ENCODE results near the gene THSD4. TPM values are rescaled to one million over a fixed set of nuclear protein-coding genes. Genes with fewer than 3 reads are reported as not detected.

Gene THSD4
- total RNA-seq, 2 experiments from 2014 or later, result not detected

- Histone ChIP-seq H3K27ac (ENCODE audit: low read depth in 1 of 2, low read length in 2 of 2) (no peak overlapping the region), H3K27me3 (ENCODE audit: control insufficient read depth in 1 of 2, insufficient read depth in 2 of 2, low read length in 2 of 2) (peaks cover 0 to 9% of the 10 kb centered on the region in 2 experiments), H3K4me3 (ENCODE audit: low read length) (no peak overlapping the region), H3K36me3 (ENCODE audit: insufficient read depth, low read length) (no peaks in the 10 kb centered on the region), H3K4me1 (ENCODE audit: insufficient read depth, low read length) (no peaks in the 10 kb centered on the region), H3K9me3 (ENCODE audit: control insufficient read depth in 1 of 2, insufficient read depth in 1 of 2, low read length in 2 of 2) (no peaks in the 10 kb centered on the region)
- ATAC-seq (ENCODE audit: poor library complexity), result no peak
- ChIA-PET CTCF (no interaction called here), POLR2A (no interaction called here)
- intact Hi-C loops (cut with DNase I, micrococcal nuclease), result no loop called here
- no peaks in the 10 kb centered on the region for H3K4me1 Mint-ChIP-seq (ENCODE audit: low read depth)
- H3K27ac Mint-ChIP-seq, result no peak overlapping the region
- no peaks in the 10 kb centered on the region for H3K9me3 Mint-ChIP-seq
- no peak overlapping the region for H3K4me3 Mint-ChIP-seq
- DNase-seq, result no peak
- peaks cover 20% of the 10 kb centered on the region for H3K27me3 Mint-ChIP-seq
- H3K36me3 Mint-ChIP-seq (ENCODE audit: low read depth), result no peaks in the 10 kb centered on the region
- TF ChIP-seq CTCF (IDR thresholded peaks at IDR 0.05), result no peak
These were observed 236.9 kb downstream of the THSD4 start for GRCh38 chr15:71352125-71352524.

- Histone ChIP-seq H3K4me1 (ENCODE audit: insufficient read depth, low read length) (no peaks in the 10 kb centered on the region), H3K4me3 (ENCODE audit: low read length) (no peak overlapping the region), H3K27ac (ENCODE audit: low read depth in 1 of 2, low read length in 2 of 2) (no peak overlapping the region), H3K36me3 (ENCODE audit: insufficient read depth, low read length) (no peaks in the 10 kb centered on the region), H3K27me3 (ENCODE audit: control insufficient read depth in 1 of 2, insufficient read depth in 2 of 2, low read length in 2 of 2) (peaks cover 0 to 9% of the 10 kb centered on the region in 2 experiments), H3K9me3 (ENCODE audit: control insufficient read depth in 1 of 2, insufficient read depth in 1 of 2, low read length in 2 of 2) (no peaks in the 10 kb centered on the region)
- CTCF ChIA-PET, result no interaction called here
- no peaks in the 10 kb centered on the region for H3K36me3 Mint-ChIP-seq (ENCODE audit: low read depth)
- ATAC-seq (ENCODE audit: poor library complexity), result no peak
- TF ChIP-seq CTCF (IDR thresholded peaks at IDR 0.05), result no peak
- peaks cover 13% of the 10 kb centered on the region for H3K27me3 Mint-ChIP-seq
- H3K4me1 Mint-ChIP-seq (ENCODE audit: low read depth), result no peaks in the 10 kb centered on the region
- POLR2A ChIA-PET, result interaction anchor here (0.6 kb wide), 1 partner anchor 379 kb away, joined by 3 read pairs; no protein-coding TSS in a partner anchor
- intact Hi-C loops (cut with DNase I, micrococcal nuclease), result no loop called here
- no peak overlapping the region for H3K27ac Mint-ChIP-seq
- no peak for DNase-seq
- no peak overlapping the region for H3K4me3 Mint-ChIP-seq
- no peaks in the 10 kb centered on the region for H3K9me3 Mint-ChIP-seq
These were observed 237.5 kb downstream of the THSD4 start for GRCh38 chr15:71352765-71353164.

- Histone ChIP-seq H3K27me3 (ENCODE audit: control insufficient read depth in 1 of 2, insufficient read depth in 2 of 2, low read length in 2 of 2) (peaks cover 0 to 9% of the 10 kb centered on the region in 2 experiments), H3K4me3 (ENCODE audit: low read length) (no peak overlapping the region), H3K9me3 (ENCODE audit: control insufficient read depth in 1 of 2, insufficient read depth in 1 of 2, low read length in 2 of 2) (no peaks in the 10 kb centered on the region), H3K27ac (ENCODE audit: low read depth in 1 of 2, low read length in 2 of 2) (no peak overlapping the region), H3K36me3 (ENCODE audit: insufficient read depth, low read length) (no peaks in the 10 kb centered on the region), H3K4me1 (ENCODE audit: insufficient read depth, low read length) (no peaks in the 10 kb centered on the region)
- intact Hi-C loops (cut with DNase I, micrococcal nuclease), result no loop called here
- no peak for TF ChIP-seq CTCF (IDR thresholded peaks at IDR 0.05)
- Mint-ChIP-seq H3K27ac (no peak overlapping the region), H3K36me3 (ENCODE audit: low read depth) (no peaks in the 10 kb centered on the region), H3K9me3 (no peaks in the 10 kb centered on the region), H3K4me3 (no peak overlapping the region), H3K27me3 (peaks cover 10% of the 10 kb centered on the region), H3K4me1 (ENCODE audit: low read depth) (no peaks in the 10 kb centered on the region)
- no peak for DNase-seq
- CTCF ChIA-PET, result no interaction called here
- POLR2A ChIA-PET, result interaction anchor here (0.6 kb wide), 1 partner anchor 379 kb away, joined by 3 read pairs; no protein-coding TSS in a partner anchor
- no peak for ATAC-seq (ENCODE audit: poor library complexity)
These were observed 237.9 kb downstream of the THSD4 start for GRCh38 chr15:71353171-71353570.

Measured in CD4-positive, alpha-beta T cell (primary cell).